GM10266 (cell line): ENCODE data around the gene UBE2V1.

Experiments used
- DNase-seq: peaks from one replicate; pipeline ENCODE4 v3.0.0; 2012; ENCODE audit errors: extremely low spot score
- CTCF ChIP-seq: IDR thresholded peaks from 2 replicates; pipeline ENCODE4 v1.5.1; 2012; ENCODE audit warnings: mild to moderate bottlenecking, low read depth; ENCODE audit not compliant: control insufficient read depth, insufficient read depth; ENCODE audit errors: missing control alignments

The UBE2V1 gene

GRCh38 chr20:50050214-50050613 is 62.7 kb downstream of the UBE2V1 start:
- no peak for DNase-seq

GRCh38 chr20:50049442-50050026 is 63.4 kb downstream of the UBE2V1 start:
- no peak for TF ChIP-seq CTCF

More at GRCh38 chr20:50050214-50050613, 62.7 kb downstream of the UBE2V1 start:
- no peak for TF ChIP-seq CTCF

GRCh38 chr20:50048420-50049166 is 64.4 kb downstream of the UBE2V1 start:
- no peak for TF ChIP-seq CTCF
- DNase-seq: no peak

More at GRCh38 chr20:50049442-50050026, 63.4 kb downstream of the UBE2V1 start:
- DNase-seq: no peak

GRCh38 chr20:50044353-50044960 is 68.5 kb downstream of the UBE2V1 start:
- no peak for TF ChIP-seq CTCF
- DNase-seq: no peak

GRCh38 chr20:50043573-50044352 is 69.2 kb downstream of the UBE2V1 start:
- no peak for DNase-seq
- no peak for TF ChIP-seq CTCF

- DNase-seq: no peak
- TF ChIP-seq CTCF: no peak
Measured at GRCh38 chr20:50042370-50043313, 70.3 kb downstream of the UBE2V1 start.
